ENCODE results near the gene KRT25.

KRT25 gene

DNA sequence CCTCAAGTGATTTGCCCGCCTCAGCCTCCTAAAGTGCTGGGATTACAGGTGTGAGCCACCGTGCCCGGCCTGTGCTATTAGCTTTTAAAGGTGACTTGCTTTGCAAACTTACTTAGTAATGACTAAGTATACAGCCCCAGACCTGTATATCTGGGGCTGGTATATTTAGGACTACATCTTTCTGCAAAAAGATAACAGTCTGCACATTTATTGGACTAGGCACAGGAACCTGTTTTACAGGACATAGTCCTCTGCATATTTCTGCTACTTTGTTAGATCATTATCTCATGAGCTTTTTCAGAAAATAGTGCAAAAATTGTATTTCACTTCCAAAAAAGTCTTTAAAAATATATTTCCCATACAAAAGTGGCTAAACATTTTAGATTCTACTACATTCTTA is 52.9 kb downstream of the KRT25 start:
- Histone ChIP-seq H3K4me3 (ENCODE audit: low read depth, low read length) (no peak overlapping the region), H3K27me3 (ENCODE audit: insufficient read depth, low read length) (no peaks in the 10 kb centered on the region), H2AK5ac (ENCODE audit: low read length) (no peak overlapping the region), H3K79me2 (ENCODE audit: control insufficient read depth, insufficient read depth, low read length, poor library complexity) (no peaks in the 10 kb centered on the region), H4K91ac (ENCODE audit: low read depth, low read length) (no peak overlapping the region), H3K14ac (ENCODE audit: low read length) (no peak overlapping the region), H3K79me1 (ENCODE audit: low read length) (no peaks in the 10 kb centered on the region), H4K12ac (ENCODE audit: low read depth, low read length) (no peak overlapping the region), H3K27ac (ENCODE audit: low read depth, low read length) (no peak overlapping the region), H3K18ac (ENCODE audit: low read length) (no peak overlapping the region), H4K8ac (ENCODE audit: low read depth, low read length) (no peak overlapping the region), H3K36me3 (ENCODE audit: control insufficient read depth in 1 of 2, insufficient read depth in 2 of 2, low read length in 2 of 2) (no peaks in the 10 kb centered on the region), H3K23ac (ENCODE audit: low read length) (no peak overlapping the region), H2BK5ac (ENCODE audit: low read depth, low read length, poor library complexity) (no peak overlapping the region), H2BK120ac (ENCODE audit: insufficient read depth, low read length, poor library complexity) (no peak overlapping the region), H3K4ac (ENCODE audit: low read depth, low read length) (no peak overlapping the region), H2BK12ac (ENCODE audit: low read length) (no peak overlapping the region), H3K9me3 (ENCODE audit: insufficient read depth, low read depth, low read length) (no peaks in the 10 kb centered on the region), H3K9ac (ENCODE audit: low read length) (no peak overlapping the region), H3K4me1 (ENCODE audit: control insufficient read depth in 1 of 2, insufficient read depth in 2 of 2, low read length in 2 of 2) (peaks cover 9 to 11% of the 10 kb centered on the region in 2 experiments), H3K4me2 (ENCODE audit: low read length) (no peak overlapping the region), H2AFZ (ENCODE audit: insufficient read depth, low read length, poor library complexity) (no peak overlapping the region)
- peak; percentile 58 to 90 for DNase-seq
- no CpG with 5 or more reads among the region's 3 CpGs for WGBS (ENCODE audit: extremely low coverage, insufficient coverage, insufficient read length)

- no peak overlapping the region for H3K4ac ChIP-seq (ENCODE audit: low read depth, low read length)
- WGBS (ENCODE audit: extremely low coverage, insufficient coverage, insufficient read length) = no CpG with 5 or more reads among the region's 5 CpGs
- H2BK120ac ChIP-seq (ENCODE audit: insufficient read depth, low read length, poor library complexity) = no peak overlapping the region
- no peak overlapping the region for H3K4me3 ChIP-seq (ENCODE audit: low read depth, low read length)
- H3K36me3 ChIP-seq (ENCODE audit: control insufficient read depth in 1 of 2, insufficient read depth in 2 of 2, low read length in 2 of 2) = no peaks in the 10 kb centered on the region
- H3K23ac ChIP-seq (ENCODE audit: low read length) = no peak overlapping the region
- no peak overlapping the region for H2AK5ac ChIP-seq (ENCODE audit: low read length)
- peaks cover 9 to 11% of the 10 kb centered on the region in 2 experiments for H3K4me1 ChIP-seq (ENCODE audit: control insufficient read depth in 1 of 2, insufficient read depth in 2 of 2, low read length in 2 of 2)
- no peaks in the 10 kb centered on the region for H3K79me2 ChIP-seq (ENCODE audit: control insufficient read depth, insufficient read depth, low read length, poor library complexity)
- no peak for DNase-seq
- no peaks in the 10 kb centered on the region for H3K27me3 ChIP-seq (ENCODE audit: insufficient read depth, low read length)
- H3K14ac ChIP-seq (ENCODE audit: low read length) = no peak overlapping the region
- H3K4me2 ChIP-seq (ENCODE audit: low read length) = no peak overlapping the region
- no peak overlapping the region for H4K91ac ChIP-seq (ENCODE audit: low read depth, low read length)
- no peak overlapping the region for H3K18ac ChIP-seq (ENCODE audit: low read length)
- H4K8ac ChIP-seq (ENCODE audit: low read depth, low read length) = no peak overlapping the region
- peaks cover 2% of the 10 kb centered on the region for H3K79me1 ChIP-seq (ENCODE audit: low read length)
- H2BK5ac ChIP-seq (ENCODE audit: low read depth, low read length, poor library complexity) = no peak overlapping the region
- H3K9me3 ChIP-seq (ENCODE audit: insufficient read depth, low read depth, low read length) = no peaks in the 10 kb centered on the region
- no peak overlapping the region for H2BK12ac ChIP-seq (ENCODE audit: low read length)
- no peak overlapping the region for H4K12ac ChIP-seq (ENCODE audit: low read depth, low read length)
- no peak overlapping the region for H3K27ac ChIP-seq (ENCODE audit: low read depth, low read length)
- H3K9ac ChIP-seq (ENCODE audit: low read length) = no peak overlapping the region
- no peak overlapping the region for H2AFZ ChIP-seq (ENCODE audit: insufficient read depth, low read length, poor library complexity)
Observed at GRCh38 chr17:40699853-40700252, 55.3 kb downstream of the KRT25 start.

DNA sequence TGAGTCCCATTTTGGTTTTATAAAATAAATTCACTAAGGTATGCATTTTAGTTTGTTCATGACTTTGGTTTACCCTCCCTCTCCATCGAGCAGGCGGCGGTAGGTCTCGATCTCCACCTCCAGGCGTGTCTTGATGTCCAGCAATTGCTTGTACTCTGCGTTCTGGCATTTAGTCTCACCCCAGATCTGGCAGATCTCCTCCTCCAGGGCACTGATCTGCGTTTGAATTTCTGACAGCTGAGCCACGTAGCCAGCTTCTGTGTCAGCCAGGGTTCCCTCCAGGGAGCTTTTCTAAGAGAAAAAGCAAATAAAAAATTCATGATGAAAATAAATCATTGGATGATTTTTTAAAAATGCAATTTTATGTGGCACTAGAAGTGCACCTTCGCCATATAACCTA is 55.8 kb downstream of the KRT25 start:
- peaks cover 5% of the 10 kb centered on the region for H3K79me1 ChIP-seq (ENCODE audit: low read length)
- no CpG with 5 or more reads among the region's 9 CpGs for WGBS (ENCODE audit: extremely low coverage, insufficient coverage, insufficient read length)
- no peaks in the 10 kb centered on the region for H3K9me3 ChIP-seq (ENCODE audit: insufficient read depth, low read depth, low read length)
- H3K9ac ChIP-seq (ENCODE audit: low read length) = no peak overlapping the region
- H3K27ac ChIP-seq (ENCODE audit: low read depth, low read length) = no peak overlapping the region
- H3K4ac ChIP-seq (ENCODE audit: low read depth, low read length) = no peak overlapping the region
- no peak overlapping the region for H3K23ac ChIP-seq (ENCODE audit: low read length)
- no peak overlapping the region for H2AFZ ChIP-seq (ENCODE audit: insufficient read depth, low read length, poor library complexity)
- H3K36me3 ChIP-seq (ENCODE audit: control insufficient read depth in 1 of 2, insufficient read depth in 2 of 2, low read length in 2 of 2) = no peaks in the 10 kb centered on the region
- no peak overlapping the region for H2BK120ac ChIP-seq (ENCODE audit: insufficient read depth, low read length, poor library complexity)
- H3K14ac ChIP-seq (ENCODE audit: low read length) = no peak overlapping the region
- H3K4me2 ChIP-seq (ENCODE audit: low read length) = no peak overlapping the region
- H4K12ac ChIP-seq (ENCODE audit: low read depth, low read length) = no peak overlapping the region
- H2BK12ac ChIP-seq (ENCODE audit: low read length) = no peak overlapping the region
- DNase-seq = peak; percentile 19 to 26
- H3K4me1 ChIP-seq (ENCODE audit: control insufficient read depth in 1 of 2, insufficient read depth in 2 of 2, low read length in 2 of 2) = peaks cover 9 to 15% of the 10 kb centered on the region in 2 experiments
- H3K27me3 ChIP-seq (ENCODE audit: insufficient read depth, low read length) = no peaks in the 10 kb centered on the region
- H3K79me2 ChIP-seq (ENCODE audit: control insufficient read depth, insufficient read depth, low read length, poor library complexity) = no peaks in the 10 kb centered on the region
- no peak overlapping the region for H4K91ac ChIP-seq (ENCODE audit: low read depth, low read length)
- H3K4me3 ChIP-seq (ENCODE audit: low read depth, low read length) = no peak overlapping the region
- H3K18ac ChIP-seq (ENCODE audit: low read length) = no peak overlapping the region
- H2BK5ac ChIP-seq (ENCODE audit: low read depth, low read length, poor library complexity) = no peak overlapping the region
- no peak overlapping the region for H2AK5ac ChIP-seq (ENCODE audit: low read length)
- H4K8ac ChIP-seq (ENCODE audit: low read depth, low read length) = no peak overlapping the region
